Upper lobe of left lung (tissue), 6 donors: ENCODE data around the gene GRID1. TPM values are rescaled to one million over a fixed set of nuclear protein-coding genes. Genes with fewer than 3 reads are reported as not detected.
"Not testable (repeated sequence)": the region's sequence is repeated elsewhere in the genome, so short reads cannot be mapped to it uniquely, and the experiment has no call there.

Source experiments
- ATAC-seq, 2 donors: fragments of 200-7000 bp; cut with Tn5 transposase; one replicate each; pipeline ENCODE4 v1.9.1; 2022; ENCODE audit warnings: mild to moderate bottlenecking in 2 of 2, moderate library complexity in 2 of 2; ENCODE audit not compliant: low FRiP score in 2 of 2
- DNase-seq, 2 donors: peaks; one replicate each; pipeline ENCODE4 v3.0.0-alpha.2; 2019 to 2020
- H3K27ac ChIP-seq, 4 donors: fragments of 200-600 bp; sonication (generic); one replicate each; pipeline ENCODE4 v1.5.1; 2016 to 2019
- H3K27me3 ChIP-seq, 4 donors: fragments of 200-600 bp; sonication (generic); one replicate each; pipeline ENCODE4 v1.5.1; 2017 to 2019
- H3K36me3 ChIP-seq, 4 donors: fragments of 200-600 bp; sonication (generic); one replicate each; pipeline ENCODE4 v1.5.1; 2016 to 2019
- H3K4me1 ChIP-seq, 4 donors: fragments of 200-600 bp; sonication (generic); one replicate each; pipeline ENCODE4 v1.5.1; 2018 to 2019
- H3K4me3 ChIP-seq, 4 donors: fragments of 200-600 bp; sonication (generic); one replicate each; pipeline ENCODE4 v1.5.1; 2017 to 2019; ENCODE audit warnings: mild to moderate bottlenecking in 2 of 4, moderate library complexity in 1 of 4
- H3K9me3 ChIP-seq, 4 donors: fragments of 200-600 bp; sonication (generic); one replicate each; pipeline ENCODE4 v1.5.1; 2018 to 2019
- CTCF ChIP-seq, 6 experiments: fragments of 450-650 bp in 4 of 6; fragments of 200-600 bp in 2 of 6; sonication (generic) in 2 of 6; IDR thresholded peaks; one replicate each; pipeline ENCODE4 v1.5.1; 2016 to 2019; ENCODE audit warnings: antibody characterized with exemption in 6 of 6
- EP300 ChIP-seq, 4 donors: sonication (generic); formaldehyde crosslinking; IDR thresholded peaks; one replicate each; pipeline ENCODE4 v1.5.1; 2017; ENCODE audit warnings: antibody characterized with exemption in 4 of 4, control low read depth in 2 of 4
- POLR2A ChIP-seq, 4 donors: fragments of 450-650 bp; IDR thresholded peaks; one replicate each; pipeline ENCODE4 v1.5.1; 2016 to 2017; ENCODE audit warnings: antibody characterized with exemption in 4 of 4, mild to moderate bottlenecking in 2 of 4
- POLR2AphosphoS5 ChIP-seq, 2 donors: sonication (generic); formaldehyde crosslinking; IDR thresholded peaks; one replicate each; pipeline ENCODE4 v1.5.1; 2017; ENCODE audit warnings: antibody characterized with exemption in 2 of 2
- WGBS, 2 donors: methylation state at CpG; one replicate each; pipeline ENCODE4 v1.1.5; 2017 to 2018; 5-methylcytosine and 5-hydroxymethylcytosine counted together
- total RNA-seq, 6 donors: library from RNA; depleted of rRNA in 4 of 6; stranded (reverse); fragments of >200 nt in 4 of 6; gene quantifications; one replicate each; pipeline versions ENCODE4 v1.1.0 to v1.2.1, GENCODE V29; 2016 to 2021
- donor health status: DM: no; HTN: no; CAD: no; lungs with moderate emphysema.
- donor health status: DM: no; HTN: yes; CAD: no; lungs with severe emphysema.

The GRID1 gene
- total RNA-seq, 6 donors from 2014 or later, result 1.5 to 5.2 (median 3.2) TPM

DNA sequence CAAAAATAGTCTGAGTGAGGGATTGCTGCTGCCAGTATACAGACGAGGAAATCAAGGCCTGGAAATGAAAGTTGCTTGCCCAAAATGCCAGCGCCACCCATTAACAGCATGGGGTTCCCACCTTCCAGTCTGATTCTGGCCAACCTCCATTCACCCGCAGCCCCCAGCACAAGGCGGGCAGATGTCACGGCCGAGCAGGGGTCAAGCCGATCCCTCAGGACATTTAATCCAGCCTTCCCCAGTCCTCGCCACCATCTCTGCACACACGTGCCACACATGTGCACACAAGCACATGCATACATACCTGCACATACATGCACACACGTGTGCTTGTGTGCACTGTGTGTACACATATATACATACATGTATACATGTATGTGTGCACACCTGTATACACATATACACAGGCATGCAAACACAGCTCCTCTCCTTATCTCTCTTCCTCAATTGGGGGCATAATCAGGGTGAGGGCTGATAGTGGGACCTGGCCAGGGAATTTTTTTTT, 122.9 kb downstream of the GRID1 start:
- H3K9me3 ChIP-seq, result peaks cover 0 to 4% (median 0%) of the 10 kb centered on the region in 4 donors
- H3K4me3 ChIP-seq, result no peak overlapping the region
- DNase-seq (no peak), ATAC-seq (no peak)
- no peaks in the 10 kb centered on the region for H3K27me3 ChIP-seq
- H3K36me3 ChIP-seq, result no peaks in the 10 kb centered on the region
- no peaks in the 10 kb centered on the region for H3K4me1 ChIP-seq
- H3K27ac ChIP-seq, result no peak overlapping the region
- no peak for TF ChIP-seq POLR2AphosphoS5 (IDR thresholded peaks at IDR 0.05)
- no peak for TF ChIP-seq POLR2A (IDR thresholded peaks at IDR 0.05)
- no peak for TF ChIP-seq CTCF (IDR thresholded peaks at IDR 0.05)
- WGBS, 2 donors, result 89 to 93% methylated on average over 10 of the region's 10 CpGs

DNA sequence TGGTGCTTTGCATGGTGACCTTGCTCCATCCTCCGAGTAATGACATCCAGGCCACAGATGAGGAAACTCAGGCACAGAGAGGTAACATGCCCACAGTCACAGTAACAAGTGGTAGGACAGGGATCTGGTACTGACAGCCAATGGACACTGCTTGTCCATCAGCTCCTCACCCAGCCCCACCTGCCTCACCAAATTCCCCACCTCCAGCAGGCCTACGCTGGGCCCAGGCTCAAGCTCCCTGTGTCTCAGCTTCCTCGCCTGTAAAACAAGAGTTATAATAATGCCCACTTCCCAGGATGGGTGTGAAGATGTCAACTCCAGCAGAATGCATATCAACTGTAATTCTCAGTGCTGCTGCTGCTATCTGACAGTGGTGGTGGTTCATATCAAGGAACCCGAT, 123.8 kb downstream of the GRID1 start:
- DNase-seq, result no peak
- WGBS, 2 donors, result 89 to 96% methylated on average over 3 to 4 of the region's 4 CpGs

DNA sequence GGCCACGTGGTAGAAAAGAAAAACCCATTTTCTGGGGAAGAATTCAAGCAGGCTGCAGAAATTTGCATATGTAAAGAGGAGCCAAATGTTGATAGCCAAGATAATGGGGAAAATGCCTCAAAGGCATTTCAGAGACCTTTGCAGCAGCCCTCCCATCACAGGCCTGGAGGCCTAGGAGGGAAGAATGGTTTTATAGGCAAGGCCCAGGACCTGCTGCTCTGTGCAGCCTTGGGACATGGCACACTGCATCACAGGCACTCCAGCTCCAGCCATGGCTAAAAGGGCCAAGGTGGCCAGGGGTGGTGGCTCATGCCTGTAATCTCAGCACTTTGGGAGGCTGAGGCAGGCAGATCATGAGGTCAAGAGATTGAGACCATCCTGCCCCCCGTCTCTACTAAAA, 128.5 kb downstream of the GRID1 start:
- not testable (repeated sequence) for DNase-seq, ATAC-seq, H3K4me1 ChIP-seq, H3K27ac ChIP-seq, H3K27me3 ChIP-seq, H3K36me3 ChIP-seq, H3K4me3 ChIP-seq
- H3K9me3 ChIP-seq, result peaks cover 0 to 13% (median 0%) of the 10 kb centered on the region in 4 donors
- 64 to 92% methylated on average over 2 of the region's 2 CpGs for WGBS, 2 donors

More for the DNA sequence above, 123.8 kb downstream of the GRID1 start:
- Histone ChIP-seq H3K36me3 (no peaks in the 10 kb centered on the region), H3K4me3 (no peak overlapping the region), H3K9me3 (peaks cover 0 to 12% (median 0%) of the 10 kb centered on the region in 4 donors), H3K4me1 (no peaks in the 10 kb centered on the region), H3K27me3 (no peaks in the 10 kb centered on the region), H3K27ac (no peak overlapping the region)
- ATAC-seq, result no peak
- no peak for TF ChIP-seq CTCF (IDR thresholded peaks at IDR 0.05)
- TF ChIP-seq POLR2AphosphoS5 (IDR thresholded peaks at IDR 0.05), result no peak
- TF ChIP-seq EP300 (IDR thresholded peaks at IDR 0.05), result no peak
- TF ChIP-seq POLR2A (IDR thresholded peaks at IDR 0.05), result no peak

GRCh38 chr10:86234541-86235270, 131.9 kb downstream of the GRID1 start:
- Histone ChIP-seq H3K4me3 (no peak overlapping the region), H3K27ac (no peak overlapping the region), H3K36me3 (no peaks in the 10 kb centered on the region), H3K27me3 (no peaks in the 10 kb centered on the region), H3K4me1 (peaks cover 0 to 6% (median 0%) of the 10 kb centered on the region in 4 donors), H3K9me3 (peaks cover 0 to 13% (median 0%) of the 10 kb centered on the region in 4 donors)
- no peak for ATAC-seq
- no peak for DNase-seq
- TF ChIP-seq EP300 (IDR thresholded peaks at IDR 0.05), result no peak
- TF ChIP-seq POLR2A (IDR thresholded peaks at IDR 0.05), result no peak
- no peak for TF ChIP-seq POLR2AphosphoS5 (IDR thresholded peaks at IDR 0.05)
- no peak for TF ChIP-seq CTCF (IDR thresholded peaks at IDR 0.05)
- WGBS, 2 donors, result 65 to 68% methylated on average over 11 of the region's 11 CpGs

GRCh38 chr10:86234107-86234506, 132.5 kb downstream of the GRID1 start:
- Histone ChIP-seq H3K4me1 (peaks cover 0 to 6% (median 0%) of the 10 kb centered on the region in 4 donors), H3K4me3 (no peak overlapping the region), H3K36me3 (no peaks in the 10 kb centered on the region), H3K9me3 (peaks cover 0 to 13% (median 0%) of the 10 kb centered on the region in 4 donors), H3K27ac (no peak overlapping the region), H3K27me3 (no peaks in the 10 kb centered on the region)
- no peak for TF ChIP-seq POLR2A (IDR thresholded peaks at IDR 0.05)
- no peak for TF ChIP-seq CTCF (IDR thresholded peaks at IDR 0.05)
- no peak for TF ChIP-seq EP300 (IDR thresholded peaks at IDR 0.05)
- no peak for TF ChIP-seq POLR2AphosphoS5 (IDR thresholded peaks at IDR 0.05)
- DNase-seq (no peak), ATAC-seq (no peak)
- 32 to 44% methylated on average over 4 to 7 of the region's 7 CpGs for WGBS, 2 donors
